AG10803 (cell line): ENCODE data around the gene TRIM41.

Experiments used
- DNase-seq: peaks from one replicate; pipeline ENCODE4 v3.0.0; 2010; ENCODE audit warnings: low read depth
- H3K4me3 ChIP-seq: 2 replicates; pipeline ENCODE4 v1.5.1; 2011; ENCODE audit warnings: mild to moderate bottlenecking, low read length, control low read depth
- TF ChIP-seq, protein P1 (sequence below): conservative IDR thresholded peaks from 2 replicates; pipeline ENCODE4 v1.5.1; 2011; ENCODE audit warnings: mild to moderate bottlenecking, low read length, control low read depth, inconsistent platforms

TRIM41 gene

DNA sequence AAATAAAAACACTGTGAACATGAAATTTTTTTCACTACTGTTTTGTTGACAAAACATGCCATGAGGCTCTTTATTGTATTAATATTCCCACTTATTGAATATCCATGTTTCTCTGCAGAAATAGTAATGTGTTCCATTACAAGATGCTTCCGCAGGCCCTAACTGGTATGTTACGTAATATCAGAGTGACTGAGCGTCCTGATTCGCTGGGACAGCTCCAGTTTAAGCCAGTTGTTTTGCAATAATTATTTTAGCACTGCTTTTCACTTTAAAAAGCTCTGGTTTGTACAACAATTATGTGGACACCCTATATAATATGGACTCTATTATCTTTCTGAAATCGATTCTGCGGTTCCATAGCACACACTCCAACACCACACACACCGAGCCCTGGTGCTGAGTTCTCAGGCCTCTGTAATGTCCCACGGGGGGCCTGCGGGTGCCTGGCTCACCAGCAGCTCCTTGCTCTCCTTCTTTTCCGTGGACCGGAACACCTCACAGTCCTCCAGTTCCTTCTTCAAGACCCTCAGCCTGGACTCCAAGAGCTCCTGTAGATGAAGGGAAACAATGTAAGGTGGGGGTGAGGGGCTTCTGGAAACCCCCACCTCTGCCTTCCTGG lies 19.9 kb upstream of the TRIM41 start:
- H3K4me3 ChIP-seq = peak overlapping the region; percentile 59
- peak; percentile 74 for DNase-seq
- TF ChIP-seq, protein P1, sequence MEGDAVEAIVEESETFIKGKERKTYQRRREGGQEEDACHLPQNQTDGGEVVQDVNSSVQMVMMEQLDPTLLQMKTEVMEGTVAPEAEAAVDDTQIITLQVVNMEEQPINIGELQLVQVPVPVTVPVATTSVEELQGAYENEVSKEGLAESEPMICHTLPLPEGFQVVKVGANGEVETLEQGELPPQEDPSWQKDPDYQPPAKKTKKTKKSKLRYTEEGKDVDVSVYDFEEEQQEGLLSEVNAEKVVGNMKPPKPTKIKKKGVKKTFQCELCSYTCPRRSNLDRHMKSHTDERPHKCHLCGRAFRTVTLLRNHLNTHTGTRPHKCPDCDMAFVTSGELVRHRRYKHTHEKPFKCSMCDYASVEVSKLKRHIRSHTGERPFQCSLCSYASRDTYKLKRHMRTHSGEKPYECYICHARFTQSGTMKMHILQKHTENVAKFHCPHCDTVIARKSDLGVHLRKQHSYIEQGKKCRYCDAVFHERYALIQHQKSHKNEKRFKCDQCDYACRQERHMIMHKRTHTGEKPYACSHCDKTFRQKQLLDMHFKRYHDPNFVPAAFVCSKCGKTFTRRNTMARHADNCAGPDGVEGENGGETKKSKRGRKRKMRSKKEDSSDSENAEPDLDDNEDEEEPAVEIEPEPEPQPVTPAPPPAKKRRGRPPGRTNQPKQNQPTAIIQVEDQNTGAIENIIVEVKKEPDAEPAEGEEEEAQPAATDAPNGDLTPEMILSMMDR = no peak

DNA sequence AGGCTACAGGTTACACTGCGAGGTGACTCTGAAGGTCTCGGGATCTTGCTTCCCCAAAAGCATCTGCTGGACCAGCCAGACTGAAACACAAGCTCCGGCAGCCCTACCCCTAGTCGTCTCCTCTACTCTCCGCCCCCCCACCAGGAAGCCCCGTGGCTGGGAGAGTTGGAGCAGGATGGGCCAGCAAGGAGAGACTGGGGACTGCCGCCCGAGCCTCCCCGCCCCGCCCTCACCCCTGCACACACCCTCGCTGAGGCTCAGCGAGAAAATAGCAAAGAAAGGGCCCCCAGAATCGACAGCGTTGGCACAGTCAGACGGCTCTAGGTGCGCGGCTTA lies 19.3 kb upstream of the TRIM41 start:
- peak overlapping the region; percentile 59 for H3K4me3 ChIP-seq
- TF ChIP-seq, protein P1 = no peak
- no peak for DNase-seq

DNA sequence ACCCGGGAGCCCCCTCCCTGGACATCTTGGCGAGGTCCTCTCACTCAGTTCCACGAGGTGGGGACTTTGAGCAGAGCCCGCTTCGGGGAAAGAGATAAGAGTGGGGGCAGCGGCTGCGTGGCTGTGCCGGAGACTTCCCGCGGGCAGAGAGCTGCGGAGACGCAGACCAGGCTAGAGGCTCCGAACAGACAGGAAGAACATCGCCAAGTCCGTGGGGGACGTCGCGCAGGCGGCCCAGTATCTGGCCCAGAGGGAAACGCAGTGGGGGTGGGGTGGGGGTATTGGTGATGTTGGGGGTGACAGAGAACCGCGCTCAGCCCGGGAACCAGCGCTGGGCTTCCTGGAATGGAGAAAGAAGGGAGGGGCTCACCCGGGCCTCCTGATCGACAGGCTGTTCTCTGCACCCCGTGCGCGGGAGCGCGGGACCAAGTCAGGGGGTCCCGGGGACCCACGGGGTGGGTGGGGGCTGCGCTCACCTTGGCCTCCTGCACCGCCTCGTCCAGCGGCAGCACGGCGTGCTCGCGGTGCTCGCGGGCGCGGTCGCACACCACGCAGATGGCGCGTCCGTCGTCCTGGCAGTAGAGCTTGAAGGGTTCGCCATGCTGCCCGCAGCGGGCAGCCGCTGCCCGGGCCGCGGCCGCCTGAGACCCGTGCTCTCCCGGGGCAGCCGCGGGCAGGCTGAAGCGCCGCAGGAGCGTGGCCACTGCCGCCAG lies 18.8 kb upstream of the TRIM41 start:
- H3K4me3 ChIP-seq = peak overlapping the region; percentile 59
- TF ChIP-seq, protein P1 = no peak
- DNase-seq = peak; percentile 43

DNA sequence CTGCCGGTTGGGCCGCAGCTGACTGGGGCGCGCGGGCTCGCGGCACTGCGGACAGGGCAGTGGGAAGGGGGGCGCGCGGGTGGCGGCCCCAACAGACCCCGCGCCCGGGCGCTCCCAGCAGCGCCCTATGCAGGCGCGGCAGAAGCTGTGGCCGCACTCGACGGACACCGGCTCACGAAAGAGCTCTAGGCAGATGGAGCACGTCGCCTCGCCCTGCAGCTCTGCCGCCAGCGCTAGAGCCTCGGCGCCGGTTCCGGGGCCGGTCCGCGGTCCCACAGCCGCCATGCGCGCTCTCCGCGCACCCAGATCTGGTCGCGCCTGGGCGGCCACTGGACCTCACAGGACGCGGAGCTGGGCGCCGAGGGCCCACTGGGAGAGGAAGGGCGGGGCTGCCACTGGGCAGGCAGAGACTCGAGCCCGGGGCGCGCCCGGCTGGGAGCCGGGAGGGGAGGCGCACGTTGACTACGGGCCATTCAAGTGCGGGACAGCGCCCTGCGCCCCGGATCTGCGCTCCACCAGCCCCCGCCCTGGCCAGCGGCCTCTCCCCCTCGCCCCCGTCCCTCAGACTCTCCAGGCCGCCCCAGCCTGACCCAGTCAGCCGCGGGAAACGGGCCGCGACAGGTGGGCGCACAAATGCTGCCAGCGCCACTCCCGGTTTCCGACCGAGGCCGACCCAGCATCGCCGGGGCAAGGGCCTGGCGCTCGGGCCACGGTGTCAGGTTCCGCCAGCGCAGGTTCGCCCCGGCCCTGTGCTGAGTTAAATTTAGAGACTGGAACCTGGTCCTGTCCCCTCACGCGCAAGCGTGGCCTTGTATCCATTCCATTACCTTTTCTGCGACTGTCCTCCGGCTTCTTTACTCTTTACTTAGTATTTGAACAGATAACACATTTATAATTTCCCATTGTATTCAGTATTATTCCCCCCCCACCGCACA lies 18.0 kb upstream of the TRIM41 start, which contains the start of gene TRIM7:
Gene TRIM7, minus strand, starts transcription at position 371 of the 935 bp plus-strand sequence. Its CDS starts 86 bp downstream, at position 285.
- DNase-seq = peak; percentile 49
- TF ChIP-seq, protein P1 = no peak
- peak within 1 kb of the TSS; percentile 59 for H3K4me3 ChIP-seq

DNA sequence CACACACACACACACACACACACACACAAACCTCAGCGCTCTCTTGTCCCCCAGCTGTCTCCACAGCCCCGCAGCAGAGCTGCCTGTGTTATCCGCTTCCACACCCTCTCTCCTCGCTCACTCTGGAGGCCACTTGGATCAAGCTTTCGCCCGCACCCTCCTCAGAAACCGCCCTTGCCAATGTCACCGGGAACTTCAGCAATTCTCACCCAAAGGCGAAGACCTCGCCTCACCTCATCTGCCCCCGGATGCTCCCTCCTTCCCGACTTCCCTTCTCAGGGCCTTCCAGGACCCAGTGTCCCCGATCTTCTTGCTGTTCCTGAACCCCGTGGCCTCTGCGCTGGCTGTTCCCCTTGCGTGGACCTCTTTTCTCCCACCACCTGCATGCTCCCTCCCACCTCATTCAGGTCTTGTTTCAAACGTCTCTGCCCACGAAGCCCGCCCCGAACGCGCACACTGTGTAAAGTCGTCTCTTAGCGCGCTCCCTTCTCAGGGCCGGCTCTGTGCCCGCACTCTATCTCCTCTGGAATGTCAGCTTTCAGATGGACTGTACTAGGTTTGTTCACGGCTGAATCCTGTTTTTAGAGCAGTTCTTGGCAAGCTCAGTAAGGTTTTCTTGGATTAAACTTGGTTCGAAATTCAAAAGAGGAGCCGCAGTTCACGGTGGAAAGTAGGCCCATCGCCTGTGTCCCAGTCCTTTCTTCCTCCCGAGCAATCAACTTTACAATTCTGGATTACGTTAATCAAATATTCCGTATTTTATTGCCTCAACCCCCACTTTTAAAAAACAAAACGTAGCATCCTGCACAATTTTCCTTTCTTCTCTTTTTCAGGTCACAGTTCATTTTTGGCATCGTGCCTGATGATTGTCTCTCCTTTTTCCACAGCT lies 17.1 kb upstream of the TRIM41 start:
- DNase-seq = no peak
- TF ChIP-seq, protein P1 = no peak
- H3K4me3 ChIP-seq = peak overlapping the region; percentile 59

DNA sequence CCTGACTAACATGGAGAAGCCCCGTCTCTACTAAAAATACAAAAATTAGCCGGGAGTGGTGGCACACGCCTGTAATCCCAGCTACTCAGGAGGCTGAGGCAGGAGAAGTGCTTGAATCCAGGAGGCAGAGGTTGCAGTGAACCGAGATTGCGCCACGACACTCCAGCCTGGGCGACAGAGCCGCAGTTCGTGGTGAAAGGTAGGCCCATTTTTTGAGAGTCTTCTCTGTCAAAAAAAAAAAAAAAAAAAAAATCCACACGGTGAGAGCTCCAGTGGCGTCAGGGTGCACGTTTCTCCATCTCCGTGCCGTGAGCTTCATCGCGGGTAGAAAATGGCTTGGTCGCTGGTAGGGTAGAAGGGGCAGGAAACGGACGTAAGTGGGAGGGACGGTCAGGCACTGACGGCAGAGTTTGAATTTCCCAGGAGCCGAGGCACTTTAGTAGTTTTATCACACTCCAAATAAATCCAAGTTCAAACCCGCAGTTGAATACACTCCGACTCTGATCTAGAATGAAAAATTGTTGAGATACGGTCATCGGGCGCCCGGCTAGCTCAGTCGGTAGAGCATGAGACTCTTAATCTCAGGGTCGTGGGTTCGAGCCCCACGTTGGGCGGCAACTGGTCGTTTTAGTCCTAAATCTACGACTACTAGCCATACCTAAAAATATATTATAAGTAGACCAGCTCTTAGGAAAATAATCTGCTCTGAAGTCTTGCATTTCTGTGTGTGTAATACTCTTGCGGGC lies 15.7 kb upstream of the TRIM41 start:
- TF ChIP-seq, protein P1 = no peak
- H3K4me3 ChIP-seq = peak overlapping the region; percentile 57
- DNase-seq = peak; percentile 92
